ENCODE measurements around the gene PLXNB2.

DNA sequence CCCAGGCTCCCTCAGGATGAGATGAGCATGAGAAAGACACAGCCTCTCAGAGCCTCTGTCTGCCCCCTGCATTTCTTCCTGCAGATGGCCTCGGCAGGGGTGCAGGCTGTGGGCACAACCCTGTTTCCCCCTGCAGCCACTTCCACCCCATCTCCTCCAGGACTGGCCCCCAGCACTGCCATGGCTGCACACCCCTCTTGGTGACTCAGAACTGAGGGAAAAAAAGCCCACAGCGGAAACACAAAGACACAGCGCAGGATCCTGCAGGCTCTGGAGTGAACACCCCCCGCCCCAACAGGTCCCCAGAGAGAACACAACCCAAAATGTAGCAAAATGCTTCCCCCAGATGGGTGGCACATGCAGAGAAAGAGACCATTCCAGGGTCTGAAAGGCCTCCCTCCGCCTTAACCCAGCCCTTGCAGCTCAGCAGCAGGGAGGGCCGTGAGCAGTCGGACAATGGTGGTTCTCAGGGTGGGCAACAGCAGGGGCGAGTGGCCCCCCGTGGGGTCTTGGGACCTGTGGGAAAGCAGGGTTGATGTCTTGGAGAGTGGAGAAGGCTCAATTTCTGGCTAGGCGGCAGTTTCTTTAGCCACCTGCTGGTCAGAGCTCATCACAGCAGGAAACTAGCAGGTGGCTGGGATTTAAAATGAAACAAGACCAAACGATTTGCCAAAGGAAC lies 70.6 kb downstream of the PLXNB2 start:
- TF ChIP-seq CTCF (IDR thresholded peaks at IDR 0.05) (no peak; the same call in 1 of the 2 replicates), POLR2AphosphoS5 (IDR thresholded peaks at IDR 0.05; ENCODE audit: low read depth, low read length) (no peak), TCF7L2 (IDR thresholded peaks at IDR 0.05; ENCODE audit: low read depth, low read length) (no peak)
- TF ChIP-seq, protein P1, sequence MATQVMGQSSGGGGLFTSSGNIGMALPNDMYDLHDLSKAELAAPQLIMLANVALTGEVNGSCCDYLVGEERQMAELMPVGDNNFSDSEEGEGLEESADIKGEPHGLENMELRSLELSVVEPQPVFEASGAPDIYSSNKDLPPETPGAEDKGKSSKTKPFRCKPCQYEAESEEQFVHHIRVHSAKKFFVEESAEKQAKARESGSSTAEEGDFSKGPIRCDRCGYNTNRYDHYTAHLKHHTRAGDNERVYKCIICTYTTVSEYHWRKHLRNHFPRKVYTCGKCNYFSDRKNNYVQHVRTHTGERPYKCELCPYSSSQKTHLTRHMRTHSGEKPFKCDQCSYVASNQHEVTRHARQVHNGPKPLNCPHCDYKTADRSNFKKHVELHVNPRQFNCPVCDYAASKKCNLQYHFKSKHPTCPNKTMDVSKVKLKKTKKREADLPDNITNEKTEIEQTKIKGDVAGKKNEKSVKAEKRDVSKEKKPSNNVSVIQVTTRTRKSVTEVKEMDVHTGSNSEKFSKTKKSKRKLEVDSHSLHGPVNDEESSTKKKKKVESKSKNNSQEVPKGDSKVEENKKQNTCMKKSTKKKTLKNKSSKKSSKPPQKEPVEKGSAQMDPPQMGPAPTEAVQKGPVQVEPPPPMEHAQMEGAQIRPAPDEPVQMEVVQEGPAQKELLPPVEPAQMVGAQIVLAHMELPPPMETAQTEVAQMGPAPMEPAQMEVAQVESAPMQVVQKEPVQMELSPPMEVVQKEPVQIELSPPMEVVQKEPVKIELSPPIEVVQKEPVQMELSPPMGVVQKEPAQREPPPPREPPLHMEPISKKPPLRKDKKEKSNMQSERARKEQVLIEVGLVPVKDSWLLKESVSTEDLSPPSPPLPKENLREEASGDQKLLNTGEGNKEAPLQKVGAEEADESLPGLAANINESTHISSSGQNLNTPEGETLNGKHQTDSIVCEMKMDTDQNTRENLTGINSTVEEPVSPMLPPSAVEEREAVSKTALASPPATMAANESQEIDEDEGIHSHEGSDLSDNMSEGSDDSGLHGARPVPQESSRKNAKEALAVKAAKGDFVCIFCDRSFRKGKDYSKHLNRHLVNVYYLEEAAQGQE (IDR thresholded peaks at IDR 0.05; ENCODE audit: insufficient read depth in 1 of 2, low read depth in 2 of 2, low read length in 1 of 2): no peak

All from Panc1 (cell line).